Measurements from ENCODE around the gene OXT.

DNA sequence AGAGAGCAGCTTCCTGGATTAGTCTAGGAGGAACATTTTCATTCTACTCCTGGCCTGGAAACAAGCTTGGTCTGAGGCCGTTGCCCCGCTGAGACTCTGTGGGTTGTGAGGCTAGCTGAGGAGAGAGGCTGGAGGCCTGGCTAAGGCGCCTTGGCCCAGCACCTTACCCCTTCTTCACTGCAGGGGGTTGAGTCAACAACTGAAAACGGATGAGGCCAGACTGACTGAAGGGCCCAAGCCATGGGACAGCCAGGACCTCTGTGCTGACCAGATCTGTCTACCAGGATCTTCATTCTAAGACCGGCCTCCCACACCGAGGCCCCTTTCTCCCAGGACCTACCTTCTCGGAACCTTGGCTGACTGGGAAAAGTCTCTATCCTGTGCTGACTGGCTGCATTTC, 16.6 kb downstream of the OXT start:
- TF ChIP-seq, protein P1, sequence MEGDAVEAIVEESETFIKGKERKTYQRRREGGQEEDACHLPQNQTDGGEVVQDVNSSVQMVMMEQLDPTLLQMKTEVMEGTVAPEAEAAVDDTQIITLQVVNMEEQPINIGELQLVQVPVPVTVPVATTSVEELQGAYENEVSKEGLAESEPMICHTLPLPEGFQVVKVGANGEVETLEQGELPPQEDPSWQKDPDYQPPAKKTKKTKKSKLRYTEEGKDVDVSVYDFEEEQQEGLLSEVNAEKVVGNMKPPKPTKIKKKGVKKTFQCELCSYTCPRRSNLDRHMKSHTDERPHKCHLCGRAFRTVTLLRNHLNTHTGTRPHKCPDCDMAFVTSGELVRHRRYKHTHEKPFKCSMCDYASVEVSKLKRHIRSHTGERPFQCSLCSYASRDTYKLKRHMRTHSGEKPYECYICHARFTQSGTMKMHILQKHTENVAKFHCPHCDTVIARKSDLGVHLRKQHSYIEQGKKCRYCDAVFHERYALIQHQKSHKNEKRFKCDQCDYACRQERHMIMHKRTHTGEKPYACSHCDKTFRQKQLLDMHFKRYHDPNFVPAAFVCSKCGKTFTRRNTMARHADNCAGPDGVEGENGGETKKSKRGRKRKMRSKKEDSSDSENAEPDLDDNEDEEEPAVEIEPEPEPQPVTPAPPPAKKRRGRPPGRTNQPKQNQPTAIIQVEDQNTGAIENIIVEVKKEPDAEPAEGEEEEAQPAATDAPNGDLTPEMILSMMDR (IDR thresholded peaks at IDR 0.05): no peak
- TF ChIP-seq POLR2A (IDR thresholded peaks at IDR 0.05): no peak
